Measurements from ENCODE around the gene PRDX6.

- TF ChIP-seq CTCF (IDR thresholded peaks at IDR 0.05; ENCODE audit: extremely low read depth in 1 of 2, insufficient read depth in 1 of 2, low read depth in 1 of 2, low read length in 2 of 2) (no peak), POLR2A (IDR thresholded peaks at IDR 0.05; ENCODE audit: low read depth, low read length) (no peak), EZH2 (IDR thresholded peaks at IDR 0.05; ENCODE audit: borderline replicate concordance, low read depth, low read length, severe bottlenecking) (no peak)
Observed at GRCh38 chr1:173482683-173483082, 5.5 kb downstream of the PRDX6 start.
